GM19099 (cell line): ENCODE data around the gene ST14.

ENCODE experiments used
- POLR2A ChIP-seq: IDR thresholded peaks from 3 replicates; pipeline ENCODE4 v1.6.1; 2011; ENCODE audit warnings: low read depth; ENCODE audit not compliant: insufficient read length; ENCODE audit errors: extremely low read depth

Gene ST14

DNA sequence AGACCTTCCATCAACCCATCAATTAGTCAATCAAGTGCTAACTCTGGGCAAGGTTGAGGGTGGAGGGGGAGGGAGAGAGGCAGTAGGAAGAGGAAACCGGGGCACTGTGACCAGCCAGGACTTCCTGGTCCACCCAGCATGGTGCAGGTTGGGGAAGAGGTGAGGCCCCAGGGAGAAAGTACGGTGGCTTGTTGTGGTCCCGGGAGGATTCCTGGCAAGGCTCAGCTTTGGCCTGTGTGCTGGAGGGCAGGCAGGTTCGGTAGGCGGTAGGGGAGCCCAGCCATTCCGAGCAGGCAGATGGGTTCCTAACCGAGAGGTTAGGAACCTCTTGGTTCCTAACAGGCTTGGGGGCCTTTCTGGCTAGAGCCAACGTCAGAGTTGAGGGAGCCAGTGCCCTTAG is 10.8 kb downstream of the ST14 start:
- TF ChIP-seq POLR2A = no peak

DNA sequence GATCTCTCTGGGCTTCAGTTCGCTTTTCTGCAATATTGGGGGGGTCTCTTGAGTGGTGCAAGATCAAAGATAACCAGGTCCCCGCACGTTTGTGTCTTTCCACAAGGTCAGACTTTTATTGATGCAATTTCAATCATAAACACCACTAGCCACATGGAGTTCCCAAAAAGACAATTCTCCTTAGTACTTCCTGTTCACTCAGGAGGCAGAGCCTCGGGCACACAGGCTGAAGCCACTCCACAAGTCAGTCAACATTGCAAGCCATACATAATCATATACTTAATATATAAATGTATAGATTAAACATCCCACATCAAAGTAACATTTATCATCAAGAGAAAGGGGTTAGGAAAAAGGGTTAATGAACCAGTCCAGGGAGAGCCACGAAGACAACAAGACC is 12.0 kb downstream of the ST14 start:
- no peak for TF ChIP-seq POLR2A

DNA sequence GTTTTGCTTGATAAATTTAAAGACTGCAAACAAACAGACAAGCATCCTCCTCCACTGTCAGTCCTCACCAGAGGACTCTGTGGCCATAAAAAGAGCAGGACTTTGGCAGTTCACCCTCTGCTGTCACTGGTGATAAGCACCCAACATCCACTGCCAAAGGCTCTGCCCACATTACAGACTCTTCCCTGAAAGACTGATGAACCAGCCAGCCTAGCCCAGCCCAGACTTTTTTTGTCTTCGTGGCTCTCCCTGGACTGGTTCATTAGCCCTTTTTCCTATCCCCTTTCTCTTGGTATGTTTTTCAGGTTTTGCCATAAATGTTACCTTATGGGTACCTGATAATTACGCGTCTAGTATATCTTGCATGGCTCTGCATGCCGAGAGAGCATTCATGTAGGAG is 15.1 kb downstream of the ST14 start:
- TF ChIP-seq POLR2A = no peak

DNA sequence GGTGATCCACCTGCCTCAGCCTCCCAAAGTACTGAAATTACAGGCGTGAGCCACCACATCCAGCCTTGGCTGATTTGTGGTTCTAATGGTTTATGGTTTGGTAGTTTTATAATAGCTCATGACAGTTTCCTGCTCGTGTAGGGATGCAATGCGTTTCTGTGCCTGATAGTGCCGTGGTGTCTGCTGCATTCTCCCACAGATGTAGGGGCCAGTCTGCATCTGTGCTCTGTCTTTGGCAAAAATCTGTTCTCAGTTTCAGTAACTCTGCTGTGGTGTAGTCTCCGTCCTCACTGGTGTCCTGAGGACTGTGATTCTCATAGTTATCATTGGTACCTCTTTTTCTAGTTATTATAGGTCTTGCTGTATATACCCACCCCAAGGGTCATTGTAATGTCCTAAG is 16.3 kb downstream of the ST14 start:
- no peak for TF ChIP-seq POLR2A

DNA sequence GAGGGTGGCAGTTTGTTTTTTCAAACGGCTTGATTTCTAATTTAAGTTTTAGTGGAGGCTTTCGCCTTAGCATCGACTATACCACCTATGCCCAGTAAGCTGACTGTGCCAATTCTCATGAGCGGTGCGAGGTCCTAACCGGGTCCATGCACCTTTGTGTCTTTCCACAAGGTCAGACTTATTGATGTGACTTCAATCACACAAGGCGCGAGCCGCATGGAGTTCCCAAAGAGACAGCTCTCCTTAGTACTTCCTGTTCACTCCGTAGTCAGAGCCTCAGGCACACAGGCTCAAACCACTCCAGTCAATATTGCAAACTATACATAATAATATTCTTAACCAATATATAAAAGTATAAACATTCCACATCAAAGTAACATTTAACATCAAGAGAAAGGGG is 18.2 kb downstream of the ST14 start:
- no peak for TF ChIP-seq POLR2A

DNA sequence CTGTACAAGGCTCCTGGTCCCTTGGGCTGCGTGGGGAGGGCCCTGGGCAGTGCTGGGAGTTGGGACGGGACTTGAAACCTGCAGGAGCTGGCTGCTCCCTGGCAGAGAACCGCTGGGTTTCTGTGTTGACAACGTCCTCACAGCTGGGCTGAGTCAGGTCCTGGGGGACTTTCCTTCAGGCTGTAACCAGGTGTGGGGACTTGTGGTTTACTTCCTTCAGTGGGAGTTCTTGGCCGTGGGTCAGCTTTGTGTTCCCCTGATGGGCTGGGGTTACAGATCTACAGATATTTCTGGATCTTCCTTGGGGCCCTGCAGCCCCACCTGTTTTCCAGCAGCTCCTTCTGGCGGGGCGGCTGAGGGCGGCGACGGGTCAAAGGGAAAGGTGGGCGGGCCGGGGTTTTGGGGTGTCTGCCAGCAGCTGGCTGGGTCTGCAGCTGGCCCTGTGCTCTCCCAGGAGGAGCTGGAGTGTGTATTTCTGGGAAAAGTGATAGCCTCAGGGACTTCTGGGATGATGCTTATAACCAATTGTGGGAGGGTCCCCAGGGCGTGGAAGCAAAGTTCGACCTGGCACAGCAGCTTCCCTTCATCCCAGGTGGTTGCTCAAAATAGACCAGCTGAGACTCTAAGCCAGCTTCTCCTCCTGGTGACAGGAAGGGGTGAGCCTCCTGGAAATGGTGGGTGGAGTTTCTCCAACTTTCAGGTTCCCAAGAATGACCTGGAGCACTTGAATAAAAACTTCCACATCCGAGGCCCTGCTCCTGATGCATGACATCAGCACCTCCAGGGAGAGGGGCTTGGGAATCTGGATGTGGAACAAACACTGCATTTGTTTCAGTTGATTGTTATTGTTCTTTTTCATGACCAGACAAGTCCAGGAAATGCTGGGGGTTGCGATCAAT is 19.1 kb downstream of the ST14 start:
- TF ChIP-seq POLR2A = no peak

DNA sequence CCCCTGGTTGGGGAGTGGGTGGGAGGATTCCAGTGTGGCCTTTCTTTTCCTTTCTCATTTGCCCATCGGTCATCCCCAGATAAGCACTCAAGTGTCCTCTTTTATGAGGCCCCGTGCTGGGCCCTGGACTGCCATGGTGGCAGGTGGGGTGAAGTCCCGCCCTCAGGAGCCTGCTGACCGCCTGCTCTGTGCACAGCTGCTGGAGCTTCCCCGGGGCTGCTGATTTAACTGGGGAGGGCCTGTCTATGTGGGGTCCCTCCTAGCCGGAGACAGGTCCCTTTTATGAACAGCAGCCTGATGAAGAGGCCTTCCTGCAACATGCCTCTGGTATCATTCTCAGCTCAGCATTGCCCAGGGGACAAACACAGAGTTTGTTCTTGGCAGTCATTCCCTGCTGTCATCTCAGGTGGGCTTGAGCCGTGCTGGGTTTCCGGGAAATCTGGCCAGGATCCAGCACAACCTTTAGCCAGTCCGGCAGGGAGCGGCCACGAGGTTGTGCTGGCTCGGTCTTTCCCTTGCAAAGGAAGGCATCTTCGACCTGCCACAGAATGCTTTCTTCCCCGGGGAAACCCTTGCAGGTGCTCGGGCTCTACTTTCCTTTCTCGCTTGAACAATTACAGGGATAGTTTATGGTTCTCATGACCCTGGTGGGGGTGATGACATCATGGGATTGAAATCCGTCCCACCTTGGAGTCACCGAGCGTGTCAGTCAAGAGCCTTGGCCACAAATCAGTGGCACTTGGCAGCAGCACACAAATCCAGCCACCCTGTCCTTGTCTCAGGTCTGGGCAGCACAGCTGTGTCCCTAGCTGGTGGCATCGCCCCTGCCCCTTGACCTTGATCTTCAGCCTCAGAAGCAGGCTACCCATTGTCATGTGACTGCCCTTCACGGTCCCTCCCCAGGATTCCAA is 20.1 kb downstream of the ST14 start:
- no peak for TF ChIP-seq POLR2A

DNA sequence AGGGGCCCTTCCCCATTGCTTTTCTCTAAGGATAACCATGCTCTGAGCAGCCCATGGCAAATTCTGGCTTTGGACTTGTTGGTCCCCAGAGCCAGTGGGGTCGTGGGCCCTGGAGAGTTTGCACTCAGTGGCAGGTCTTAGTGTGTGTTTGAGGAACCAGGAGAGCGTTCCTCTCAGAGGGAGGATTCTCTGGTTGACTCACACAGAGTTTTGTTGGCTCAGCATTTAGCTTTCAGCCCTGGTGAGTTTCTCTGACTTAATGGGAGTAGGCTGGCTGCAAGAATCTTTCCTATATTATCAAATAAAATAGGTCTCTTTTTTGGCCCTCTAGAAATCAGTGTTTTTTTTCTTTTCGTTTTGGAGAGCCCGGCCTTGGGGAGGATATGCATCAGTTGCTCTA is 20.9 kb downstream of the ST14 start:
- TF ChIP-seq POLR2A = no peak

DNA sequence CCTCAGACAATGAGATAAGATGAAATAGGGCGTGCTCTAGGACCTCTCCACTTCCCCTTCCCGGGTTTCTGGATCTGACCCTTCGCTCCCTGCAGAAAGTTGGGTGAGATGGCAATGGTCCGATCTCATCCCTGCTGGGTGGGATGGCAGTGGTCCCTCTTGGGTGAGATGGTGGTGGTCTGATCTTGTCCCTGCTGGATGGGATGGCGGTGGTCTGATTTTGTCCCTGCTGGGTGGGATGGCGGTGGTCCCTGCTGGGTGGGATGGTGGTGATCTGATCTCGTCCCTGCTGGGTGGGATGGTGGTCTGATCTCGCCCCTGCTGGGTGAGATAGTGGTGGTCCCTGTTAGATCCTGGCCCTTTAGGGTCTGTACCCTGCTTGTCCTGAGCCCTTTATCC is 21.3 kb downstream of the ST14 start:
- TF ChIP-seq POLR2A = no peak

DNA sequence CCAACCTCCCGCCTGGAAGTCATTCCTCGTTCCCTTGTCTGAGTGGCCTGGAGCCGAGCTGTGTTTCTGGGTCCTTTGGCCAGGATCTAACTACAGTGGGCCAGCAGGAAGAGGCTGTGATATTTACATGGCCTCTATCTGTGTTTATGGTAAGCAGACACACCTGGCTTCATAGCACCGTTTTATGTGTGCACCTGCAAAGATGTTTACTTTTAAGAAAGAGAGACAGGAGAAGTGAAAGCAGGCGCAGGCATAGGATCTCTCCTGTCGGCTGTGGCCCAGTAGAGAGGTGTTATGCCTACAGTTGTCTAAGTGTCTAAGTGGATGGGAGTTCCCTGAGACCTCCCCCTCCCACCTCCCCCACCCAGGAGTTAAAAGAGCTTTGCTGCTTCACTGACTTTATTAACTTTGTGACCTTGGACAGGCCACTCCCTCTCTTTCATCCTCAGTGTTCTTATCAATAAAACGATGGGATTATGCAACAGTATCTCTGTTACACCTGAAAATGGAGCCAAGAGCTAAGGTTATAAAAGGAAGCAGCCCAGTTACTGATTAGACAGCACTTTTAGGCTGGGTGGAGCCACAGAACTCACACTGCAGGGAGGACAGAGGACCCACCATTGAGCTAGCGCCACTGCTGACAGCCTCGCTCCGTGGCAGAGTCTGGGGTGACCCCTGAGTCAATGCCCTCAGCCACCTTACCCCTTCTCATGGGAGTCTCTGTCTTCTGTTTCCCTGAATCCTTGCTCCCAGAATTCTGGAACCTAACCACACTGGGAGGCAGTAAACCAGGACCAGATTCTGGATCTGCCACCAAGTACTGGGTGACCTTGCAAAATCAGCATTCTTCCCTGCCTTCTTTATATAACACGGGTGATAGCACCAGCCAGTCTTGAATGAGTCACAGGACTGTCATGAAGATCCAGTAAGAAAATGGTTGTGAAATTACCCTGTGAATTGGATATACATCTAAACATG is 22.0 kb downstream of the ST14 start:
- no peak for TF ChIP-seq POLR2A

DNA sequence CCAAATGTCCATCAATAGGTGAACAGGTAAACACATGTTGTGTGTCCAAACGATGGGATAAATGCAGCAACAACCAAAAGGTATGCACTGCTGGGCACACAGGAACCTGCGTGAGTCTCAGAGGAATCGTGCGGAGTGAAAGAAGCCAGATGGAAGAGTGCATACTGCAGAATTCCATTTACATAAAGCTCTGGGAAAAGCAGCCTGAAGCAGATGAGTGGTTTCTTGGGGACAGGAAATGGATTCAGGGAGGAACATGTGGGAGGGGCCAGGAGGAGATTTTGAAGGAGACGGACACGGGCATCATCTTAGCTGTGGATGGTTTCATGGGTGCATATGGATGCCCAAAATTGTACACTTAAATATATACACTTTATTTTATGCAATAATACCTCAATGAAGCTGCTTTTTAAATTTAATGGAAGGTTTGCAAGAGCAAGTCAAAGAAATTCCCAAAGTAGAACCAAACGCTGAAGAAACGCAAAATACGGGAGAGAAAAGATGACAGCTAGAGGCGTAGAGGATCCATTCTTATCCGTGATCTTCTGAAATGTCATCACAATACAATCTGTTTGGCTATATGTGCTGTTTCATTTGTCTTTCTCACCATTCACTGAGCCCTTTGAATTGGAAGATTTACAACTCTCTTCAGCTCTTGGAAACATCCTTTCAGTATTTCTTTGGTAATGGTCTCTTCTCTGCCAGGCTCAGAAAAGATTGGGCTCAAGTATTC is 24.5 kb downstream of the ST14 start:
- no peak for TF ChIP-seq POLR2A

DNA sequence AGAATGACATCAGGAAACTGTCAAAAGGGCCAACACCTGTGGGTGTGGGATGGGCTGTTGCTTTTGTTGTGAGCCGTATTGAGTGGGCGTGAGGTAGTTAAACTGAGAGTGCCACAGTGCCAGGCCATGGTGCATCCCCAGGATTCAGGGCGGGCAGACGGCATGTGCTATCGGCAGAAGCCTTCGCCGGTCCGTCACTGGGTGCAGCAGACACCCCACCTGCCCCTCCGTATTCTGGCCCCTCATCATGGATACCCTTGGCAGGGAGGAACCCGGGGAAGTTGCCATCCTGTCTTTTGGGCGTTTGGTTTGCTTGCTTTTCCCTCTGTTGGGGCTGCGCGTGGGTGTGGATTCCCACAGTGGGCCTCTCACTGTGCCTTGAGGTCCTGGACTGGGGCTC is 27.5 kb downstream of the ST14 start:
- no peak for TF ChIP-seq POLR2A

DNA sequence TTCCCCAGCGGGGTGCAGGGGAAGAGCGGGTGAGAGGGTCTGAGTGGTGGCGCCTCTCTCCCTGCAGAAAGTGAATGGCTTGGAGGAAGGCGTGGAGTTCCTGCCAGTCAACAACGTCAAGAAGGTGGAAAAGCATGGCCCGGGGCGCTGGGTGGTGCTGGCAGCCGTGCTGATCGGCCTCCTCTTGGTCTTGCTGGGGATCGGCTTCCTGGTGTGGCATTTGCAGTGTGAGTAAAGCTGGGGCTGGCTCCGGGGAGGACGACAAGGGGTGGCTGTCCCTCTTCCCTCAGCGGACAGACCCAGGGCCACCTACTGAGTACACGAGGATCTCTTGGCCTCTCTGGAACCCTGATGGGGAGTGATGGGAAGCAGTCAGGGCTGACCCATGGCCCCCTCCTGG is 28.5 kb downstream of the ST14 start:
- no peak for TF ChIP-seq POLR2A
